ENCODE data around the gene SHC1. TPM values are rescaled to one million over a fixed set of nuclear protein-coding genes. Genes with fewer than 3 reads are reported as not detected.

SHC1 gene
- total RNA-seq, 1 experiment from 2014 or later = 199 TPM

- TF ChIP-seq HMGXB4 (CRISPR knock-in tag; IDR thresholded peaks at IDR 0.05) (peak; percentile 71), MLX (CRISPR knock-in tag; IDR thresholded peaks at IDR 0.05) (0 out of 2 replicates have a peak, but pooled peaks have one; percentile 37), PRDM15 (CRISPR knock-in tag; IDR thresholded peaks at IDR 0.05) (peak; percentile 83), ZNF423 (CRISPR knock-in tag; IDR thresholded peaks at IDR 0.05) (peak; percentile 17; the same call in 1 of the 2 replicates), MYBL2 (CRISPR knock-in tag; IDR thresholded peaks at IDR 0.05) (peak; percentile 96), AR (CRISPR knock-in tag; IDR thresholded peaks at IDR 0.05) (no peak), ATF6 (CRISPR knock-in tag; IDR thresholded peaks at IDR 0.05) (0 out of 2 replicates have a peak, but pooled peaks have one; percentile 77), GRHL2 (CRISPR knock-in tag; IDR thresholded peaks at IDR 0.05; ENCODE audit: insufficient replicate concordance, severe bottlenecking) (no peak), E2F4 (CRISPR knock-in tag; IDR thresholded peaks at IDR 0.05; ENCODE audit: borderline replicate concordance, low read depth) (peak; percentile 32; the same call in 1 of the 2 replicates), OVOL2 (CRISPR knock-in tag; IDR thresholded peaks at IDR 0.05; ENCODE audit: borderline replicate concordance) (no peak), ZNF317 (CRISPR knock-in tag; IDR thresholded peaks at IDR 0.05; ENCODE audit: borderline replicate concordance, low read depth) (peak; percentile 63; the same call in 1 of the 2 replicates), ZNF425 (CRISPR knock-in tag; conservative IDR thresholded peaks at IDR 0.05) (no peak), CREM (CRISPR knock-in tag; IDR thresholded peaks at IDR 0.05) (peak; percentile 24; the same call in 1 of the 2 replicates), PRRX2 (CRISPR knock-in tag; IDR thresholded peaks at IDR 0.05) (no peak), USF1 (CRISPR knock-in tag; IDR thresholded peaks at IDR 0.05) (peak; percentile 96), FOXK1 (CRISPR knock-in tag; IDR thresholded peaks at IDR 0.05) (peak; percentile 97), FOXP4 (CRISPR knock-in tag; IDR thresholded peaks at IDR 0.05) (peak; percentile 99), MXD4 (CRISPR knock-in tag; IDR thresholded peaks at IDR 0.05; ENCODE audit: borderline replicate concordance) (no peak), CDX4 (CRISPR knock-in tag; IDR thresholded peaks at IDR 0.05; ENCODE audit: borderline replicate concordance) (no peak)
Observed at GRCh38 chr1:154936555-154937084, 33.9 kb downstream of the SHC1 start, which contains the start of gene PMVK (continued).
